Measurements from ENCODE around the gene HIPK2. TPM values are rescaled to one million over a fixed set of nuclear protein-coding genes. Genes with fewer than 3 reads are reported as not detected.

The HIPK2 gene
- total and polyA plus RNA-seq, 10 of the 15 experiments (the other 5 are each of a cell fraction or from before 2014, with no cell fraction given): 1.7 to 39.0 (median 9.4) TPM

DNA sequence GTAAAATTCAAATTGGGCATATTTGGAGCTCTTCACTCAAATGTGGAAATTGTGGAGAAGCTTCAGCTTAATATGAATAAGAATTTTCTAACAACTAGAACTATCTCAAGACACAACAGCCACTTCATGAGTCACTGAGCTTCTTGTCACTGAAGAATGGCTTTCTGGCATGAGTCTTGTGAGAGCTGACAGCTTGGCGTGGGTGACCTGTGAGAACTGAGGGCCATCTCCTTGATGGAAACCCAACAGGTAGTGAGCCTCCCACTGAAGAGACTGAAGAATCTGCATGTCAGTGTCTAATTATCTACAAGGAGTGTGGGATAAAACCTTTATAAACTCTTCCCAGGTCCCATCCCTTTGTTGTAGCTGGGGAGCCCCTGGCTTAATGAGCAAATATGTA, 188.3 kb downstream of the HIPK2 start:
- 100% methylated on average over 1 of the region's 1 CpG for WGBS (ENCODE audit: insufficient coverage, insufficient replicate concordance, low lambda C conversion rate, missing lambda C conversion rate)
- BruUV-seq (replicated peaks): no TSS peak
- no peak for DNase-seq (ENCODE audit: low read depth, low spot score)
- H3K9me3 ChIP-seq (replicated peaks; ENCODE audit: control insufficient read depth, insufficient read depth, low read length): no peaks in the 10 kb centered on the region
- no peak overlapping the region for H3K27ac ChIP-seq (ENCODE audit: control insufficient read depth, insufficient read depth)
- no peak overlapping the region for H3K4me3 ChIP-seq
- intact Hi-C loops (cut with micrococcal nuclease; ENCODE audit: unreplicated experiment) (no loop called here), in situ Hi-C loops (cut with MboI) (no loop called here)
- no peak for ATAC-seq
- H3K79me2 ChIP-seq (ENCODE audit: control insufficient read depth, insufficient read depth, low read length): no peaks in the 10 kb centered on the region
- H3K4me1 ChIP-seq (ENCODE audit: control insufficient read depth, insufficient read depth, low read length): no peaks in the 10 kb centered on the region
- H3K4me2 ChIP-seq (ENCODE audit: control insufficient read depth, insufficient read depth): no peak overlapping the region
- ChIA-PET RAD21 (ENCODE audit: unreplicated experiment) (interaction anchor here (0.9 to 2.1 kb wide), 4 partner anchors 10 to 108 kb away, joined by 3 to 5 read pairs (median 3); no protein-coding TSS in a partner anchor), POLR2A (interaction anchor here (0.5 kb wide), 1 partner anchor 73 kb away, joined by 5 read pairs; no protein-coding TSS in a partner anchor), CTCF (interaction anchor here (1.0 to 7.2 kb wide), 5 partner anchors 13 to 155 kb away, joined by 3 to 51 read pairs (median 16); no protein-coding TSS in a partner anchor), SMC1A (ENCODE audit: uncharacterized antibody, unreplicated experiment) (interaction anchor here (1.1 to 1.7 kb wide), 6 partner anchors 12 to 234 kb away, joined by 3 to 5 read pairs (median 4); no protein-coding TSS in a partner anchor)
- H3K27me3 ChIP-seq (replicated peaks in 1 of 2; ENCODE audit: control insufficient read depth in 2 of 2, insufficient read depth in 2 of 2, low read length in 1 of 2): no peaks in the 10 kb centered on the region
- H3K36me3 ChIP-seq (ENCODE audit: control insufficient read depth in 2 of 2, insufficient read depth in 2 of 2, low read length in 1 of 2): peaks cover 5 to 10% of the 10 kb centered on the region in 2 experiments
- H3K9ac ChIP-seq (ENCODE audit: control insufficient read depth, insufficient read depth, low read length): no peak overlapping the region
- H4K20me1 ChIP-seq (ENCODE audit: control insufficient read depth, insufficient read depth): no peaks in the 10 kb centered on the region
- no peak for FAIRE-seq
- no peak overlapping the region for H2AFZ ChIP-seq (ENCODE audit: control insufficient read depth, low read depth, low read length)
- TF ChIP-seq ATF7 (IDR thresholded peaks at IDR 0.05; ENCODE audit: low read depth): no peak
- no peak for TF ChIP-seq ZSCAN29 (IDR thresholded peaks at IDR 0.05)
- TF ChIP-seq CUX1 (IDR thresholded peaks at IDR 0.05; ENCODE audit: insufficient replicate concordance, low read depth, low read length): no peak
- TF ChIP-seq RUNX3 (IDR thresholded peaks at IDR 0.05; ENCODE audit: low read length): no peak
- TF ChIP-seq KDM1A (IDR thresholded peaks at IDR 0.05; ENCODE audit: borderline replicate concordance): no peak
- no peak for TF ChIP-seq RBBP5 (conservative IDR thresholded peaks at IDR 0.05)
- TF ChIP-seq CHD1 (IDR thresholded peaks at IDR 0.05; ENCODE audit: low read depth, low read length): no peak
- no peak for TF ChIP-seq BACH1 (IDR thresholded peaks at IDR 0.05; ENCODE audit: borderline replicate concordance)
- TF ChIP-seq ZNF207 (IDR thresholded peaks at IDR 0.05; ENCODE audit: borderline replicate concordance): no peak
- TF ChIP-seq ZBTB11 (CRISPR knock-in tag; IDR thresholded peaks at IDR 0.05): no peak
- no peak for TF ChIP-seq STAT1 (conservative IDR thresholded peaks at IDR 0.05)
- no peak for TF ChIP-seq ZBED1 (IDR thresholded peaks at IDR 0.05; ENCODE audit: borderline replicate concordance)
- no peak for TF ChIP-seq YY1 (IDR thresholded peaks at IDR 0.05; ENCODE audit: low read depth, low read length)
- no peak for TF ChIP-seq SREBF2 (IDR thresholded peaks at IDR 0.05; ENCODE audit: low read length)
- TF ChIP-seq TBL1XR1 (IDR thresholded peaks at IDR 0.05; ENCODE audit: low read depth, low read length): no peak
- TF ChIP-seq ASH2L (IDR thresholded peaks at IDR 0.05; ENCODE audit: borderline replicate concordance, low read depth): no peak

All from GM12878 (cell line).